Mesenchymal stem cell (in vitro differentiated cells and primary cell): Measurements from ENCODE around the gene PRPSAP1.

ENCODE experiments used
- DNase-seq: peaks from one replicate; pipeline ENCODE4 v3.0.0-alpha.2; 2013
- H2AFZ ChIP-seq: one replicate; pipeline ENCODE4 v1.6.1; 2013; ENCODE audit warnings: low read depth, mild to moderate bottlenecking, control low read depth, inconsistent platforms, low read length, moderate library complexity
- H2AK5ac ChIP-seq: 2 replicates; pipeline ENCODE4 v1.6.1; 2013; ENCODE audit warnings: low read length, moderate library complexity, mild to moderate bottlenecking, inconsistent platforms; ENCODE audit not compliant: severe bottlenecking
- H2BK120ac ChIP-seq: one replicate; pipeline ENCODE4 v1.6.1; 2013; ENCODE audit warnings: low read depth, mild to moderate bottlenecking, inconsistent platforms, low read length, moderate library complexity
- H2BK12ac ChIP-seq, 2 experiments: one replicate each; pipeline ENCODE4 v1.6.1; 2013; ENCODE audit warnings: inconsistent platforms in 2 of 2, low read length in 2 of 2, mild to moderate bottlenecking in 2 of 2, moderate library complexity in 2 of 2, control low read depth in 1 of 2
- H2BK15ac ChIP-seq: one replicate; pipeline ENCODE4 v1.6.1; 2013; ENCODE audit warnings: mild to moderate bottlenecking, low read depth, inconsistent platforms; ENCODE audit not compliant: poor library complexity, severe bottlenecking
- H2BK5ac ChIP-seq: 2 replicates; pipeline ENCODE4 v1.6.1; 2013; ENCODE audit warnings: low read depth, mild to moderate bottlenecking, low read length, control low read depth, inconsistent platforms; ENCODE audit not compliant: poor library complexity, severe bottlenecking
- H3K14ac ChIP-seq, 2 experiments: one replicate each; pipeline ENCODE4 v1.6.1; 2013; ENCODE audit warnings: inconsistent platforms in 2 of 2, low read length in 2 of 2, control low read depth in 1 of 2, mild to moderate bottlenecking in 1 of 2, moderate library complexity in 1 of 2
- H3K18ac ChIP-seq, 2 experiments: one replicate each; pipeline ENCODE4 v1.6.1; 2013; ENCODE audit warnings: inconsistent platforms in 2 of 2, low read length in 2 of 2, control low read depth in 1 of 2, low read depth in 1 of 2, mild to moderate bottlenecking in 1 of 2
- H3K23ac ChIP-seq, 2 experiments: one replicate each; pipeline ENCODE4 v1.6.1; 2013; ENCODE audit warnings: inconsistent platforms in 2 of 2, low read length in 2 of 2, mild to moderate bottlenecking in 2 of 2, moderate library complexity in 2 of 2, control low read depth in 1 of 2
- H3K27ac ChIP-seq: 2 replicates; pipeline ENCODE4 v1.5.1; 2013; ENCODE audit warnings: mild to moderate bottlenecking, moderate library complexity, low read length, control low read depth, inconsistent platforms; ENCODE audit not compliant: poor library complexity, severe bottlenecking
- H3K27me3 ChIP-seq, 2 experiments: 2 replicates each; pipeline versions ENCODE4 v1.6.1 to v1.7.0; 2013; ENCODE audit warnings: low read length in 2 of 2, mild to moderate bottlenecking in 2 of 2, moderate library complexity in 2 of 2, control low read depth in 1 of 2, inconsistent platforms in 1 of 2; ENCODE audit not compliant: control insufficient read depth in 1 of 2, insufficient read depth in 1 of 2
- H3K36me3 ChIP-seq, 2 experiments: 2 replicates each; pipeline versions ENCODE4 v1.6.1 to v1.7.0; 2013; ENCODE audit warnings: low read length in 2 of 2, control low read depth in 1 of 2, inconsistent platforms in 1 of 2, low read depth in 1 of 2, mild to moderate bottlenecking in 1 of 2; ENCODE audit not compliant: insufficient read depth in 2 of 2, control insufficient read depth in 1 of 2
- H3K4ac ChIP-seq, 2 experiments: one replicate each; pipeline ENCODE4 v1.6.1; 2013; ENCODE audit warnings: inconsistent platforms in 2 of 2, low read length in 2 of 2, mild to moderate bottlenecking in 2 of 2, moderate library complexity in 2 of 2, control low read depth in 1 of 2, low read depth in 1 of 2
- H3K4me1 ChIP-seq: 2 replicates; pipeline ENCODE4 v1.6.1; 2013; ENCODE audit warnings: low read depth, low read length, control low read depth; ENCODE audit not compliant: control insufficient read depth, insufficient read depth
- H3K4me2 ChIP-seq: 2 replicates; pipeline ENCODE4 v1.6.1; 2013; ENCODE audit warnings: low read length, mild to moderate bottlenecking, inconsistent platforms; ENCODE audit not compliant: poor library complexity, severe bottlenecking
- H3K4me3 ChIP-seq, 2 experiments: 2 replicates each; pipeline versions ENCODE4 v1.5.1 to v1.7.0; 2013; ENCODE audit warnings: low read length in 2 of 2, mild to moderate bottlenecking in 2 of 2, control low read depth in 1 of 2, low read depth in 1 of 2; ENCODE audit not compliant: insufficient read depth in 1 of 2
- H3K79me1 ChIP-seq: replicated peaks from 2 replicates; pipeline ENCODE4 v1.6.1; 2013; ENCODE audit warnings: mild to moderate bottlenecking, control low read depth, low read length, inconsistent platforms; ENCODE audit not compliant: poor library complexity, severe bottlenecking
- H3K9ac ChIP-seq: 2 replicates; pipeline ENCODE4 v1.7.0; 2013; ENCODE audit warnings: mild to moderate bottlenecking, low read length, moderate library complexity
- H3K9me3 ChIP-seq: 2 replicates; pipeline ENCODE4 v1.7.0; 2013; ENCODE audit warnings: mild to moderate bottlenecking, low read length; ENCODE audit not compliant: control insufficient read depth
- H4K8ac ChIP-seq: one replicate; pipeline ENCODE4 v1.6.1; 2013; ENCODE audit warnings: inconsistent platforms, mild to moderate bottlenecking, low read length, moderate library complexity
- H4K91ac ChIP-seq: one replicate; pipeline ENCODE4 v1.6.1; 2013; ENCODE audit warnings: mild to moderate bottlenecking, low read length, inconsistent platforms
- WGBS: methylation state at CpG from one replicate; pipeline ENCODE4 v1.1.7; 2013; ENCODE audit warnings: mixed read lengths; 5-methylcytosine and 5-hydroxymethylcytosine counted together

The PRPSAP1 gene

GRCh38 chr17:76378548-76379274 is 25.0 kb upstream of the PRPSAP1 start:
- Histone ChIP-seq H3K4me2 (no peak overlapping the region), H3K4ac (no peak overlapping the region), H3K14ac (no peak overlapping the region), H2AK5ac (no peak overlapping the region), H3K23ac (no peak overlapping the region), H4K8ac (no peak overlapping the region), H2BK5ac (no peak overlapping the region), H3K79me1 (peaks cover 3% of the 10 kb centered on the region), H3K4me3 (no peak overlapping the region), H3K36me3 (no peaks in the 10 kb centered on the region), H3K9me3 (no peaks in the 10 kb centered on the region), H3K27me3 (no peaks in the 10 kb centered on the region), H4K91ac (no peak overlapping the region), H2BK12ac (no peak overlapping the region), H3K9ac (no peak overlapping the region), H2BK120ac (no peak overlapping the region), H2BK15ac (no peak overlapping the region), H3K4me1 (peaks cover 30% of the 10 kb centered on the region), H3K27ac (no peak overlapping the region), H2AFZ (no peak overlapping the region), H3K18ac (no peak overlapping the region)
- 76% methylated on average over 4 of the region's 5 CpGs for WGBS
- no peak for DNase-seq

GRCh38 chr17:76376318-76377133 is 22.8 kb upstream of the PRPSAP1 start:
- Histone ChIP-seq H3K18ac (no peak overlapping the region), H2BK15ac (no peak overlapping the region), H2BK5ac (no peak overlapping the region), H4K91ac (no peak overlapping the region), H3K79me1 (no peaks in the 10 kb centered on the region), H3K9me3 (no peaks in the 10 kb centered on the region), H2AFZ (no peak overlapping the region), H3K4me2 (no peak overlapping the region), H3K27ac (no peak overlapping the region), H3K23ac (no peak overlapping the region), H2BK12ac (peak overlapping the region in 1 of 2 experiments; percentile 7), H3K27me3 (no peaks in the 10 kb centered on the region), H4K8ac (no peak overlapping the region), H2AK5ac (peak overlapping the region; percentile 20), H3K14ac (no peak overlapping the region), H3K36me3 (no peaks in the 10 kb centered on the region), H3K9ac (no peak overlapping the region), H2BK120ac (no peak overlapping the region), H3K4me1 (peaks cover 25% of the 10 kb centered on the region), H3K4me3 (no peak overlapping the region), H3K4ac (no peak overlapping the region)
- WGBS, result 81% methylated on average over 8 of the region's 8 CpGs
- no peak for DNase-seq

DNA sequence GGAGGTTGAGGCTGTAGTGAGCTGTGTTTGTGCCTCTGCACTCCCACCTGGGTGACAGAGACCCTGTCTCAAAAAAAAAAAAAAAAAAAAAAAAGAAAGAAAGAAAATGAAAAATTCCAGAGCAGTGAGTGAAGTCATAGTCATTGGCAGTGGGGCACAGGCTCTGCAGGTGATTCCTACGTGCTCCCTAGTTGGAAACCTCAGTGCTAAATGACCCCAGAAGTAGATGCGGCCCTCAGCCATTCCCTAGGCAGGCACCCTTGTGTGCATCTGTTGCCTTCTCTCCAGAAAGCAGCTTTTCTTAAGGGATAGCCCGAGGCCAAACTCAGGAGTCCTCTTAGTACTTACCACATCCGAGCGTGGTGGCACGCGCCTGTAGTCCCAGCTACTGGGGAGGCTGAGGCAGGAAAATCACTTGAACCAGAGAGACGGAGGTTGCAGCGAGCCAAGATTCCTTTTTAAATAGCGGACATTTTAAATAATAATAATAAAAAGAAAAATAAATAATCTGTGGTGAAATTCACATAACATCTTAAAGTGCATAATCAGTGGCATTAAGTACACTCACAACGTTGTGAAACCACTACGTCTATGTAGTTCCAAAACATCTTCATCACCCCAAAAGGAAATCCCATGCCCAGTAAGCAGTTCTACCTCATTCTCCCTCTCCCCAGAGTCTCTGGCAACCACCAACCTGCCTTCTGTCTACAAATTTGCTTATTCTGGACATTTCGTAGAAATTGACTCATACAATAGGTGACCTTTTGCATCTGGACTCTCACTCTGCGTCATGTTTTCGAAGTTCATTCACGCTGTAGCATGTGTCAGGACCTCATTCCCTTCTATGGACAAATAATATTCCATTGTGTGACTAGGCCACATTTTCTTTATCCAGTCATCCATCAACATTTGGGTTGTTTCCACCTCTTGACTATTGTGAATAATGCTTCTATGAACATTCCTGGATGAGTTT is 18.2 kb upstream of the PRPSAP1 start:
- Histone ChIP-seq H3K9me3 (no peaks in the 10 kb centered on the region), H3K36me3 (no peaks in the 10 kb centered on the region), H3K79me1 (no peaks in the 10 kb centered on the region), H4K8ac (no peak overlapping the region), H2BK120ac (no peak overlapping the region), H3K4me1 (peaks cover 39% of the 10 kb centered on the region), H3K18ac (no peak overlapping the region), H4K91ac (peak overlapping the region; percentile 43), H2AK5ac (peak overlapping the region; percentile 55), H3K23ac (no peak overlapping the region), H3K27me3 (no peaks in the 10 kb centered on the region), H2BK15ac (no peak overlapping the region), H3K4me2 (no peak overlapping the region), H3K14ac (no peak overlapping the region), H3K9ac (peak overlapping the region; percentile 56), H2AFZ (no peak overlapping the region), H3K27ac (peak overlapping the region; percentile 38), H2BK5ac (no peak overlapping the region), H3K4me3 (no peak overlapping the region), H3K4ac (no peak overlapping the region), H2BK12ac (no peak overlapping the region)
- DNase-seq, result peak; percentile 70
- 81% methylated on average over 13 of the region's 16 CpGs for WGBS
